Smooth muscle cell (in vitro differentiated cells): ENCODE measurements around the gene OPA3. TPM values are rescaled to one million over a fixed set of nuclear protein-coding genes. Genes with fewer than 3 reads are reported as not detected.

Source experiments
- DNase-seq: peaks from one replicate; lab custom pipeline; 2025; ENCODE audit not compliant: unreplicated experiment; lab: John Stamatoyannopoulos, UW
- H2AFZ ChIP-seq: fragments of 200-600 bp; sonication (generic); 2 replicates; pipeline ENCODE4 v1.6.0; 2016; ENCODE audit warnings: antibody characterized with exemption, low read depth, mild to moderate bottlenecking
- H3F3A ChIP-seq: fragments of 200-600 bp; sonication (generic); 2 replicates; pipeline ENCODE4 v1.6.0; 2017; ENCODE audit warnings: antibody characterized with exemption, low read depth
- H3K27ac ChIP-seq: fragments of 200-600 bp; sonication (generic); 2 replicates; pipeline ENCODE4 v1.5.1; 2016; ENCODE audit warnings: low read depth, mild to moderate bottlenecking
- H3K27me3 ChIP-seq: fragments of 200-600 bp; sonication (generic); 2 replicates; pipeline ENCODE4 v1.6.1; 2016; ENCODE audit warnings: low read depth, mild to moderate bottlenecking
- H3K36me3 ChIP-seq: fragments of 200-600 bp; sonication (generic); 2 replicates; pipeline ENCODE4 v1.5.1; 2016; ENCODE audit warnings: low read depth
- H3K4me1 ChIP-seq: fragments of 200-600 bp; sonication (generic); 2 replicates; pipeline ENCODE4 v1.5.1; 2016; ENCODE audit warnings: low read depth
- H3K4me2 ChIP-seq: fragments of 200-600 bp; sonication (generic); 2 replicates; pipeline ENCODE4 v1.6.0; 2016; ENCODE audit warnings: mild to moderate bottlenecking
- H3K4me3 ChIP-seq: fragments of 200-600 bp; sonication (generic); 2 replicates; pipeline ENCODE4 v1.5.1; 2016; ENCODE audit warnings: mild to moderate bottlenecking
- H3K79me2 ChIP-seq: fragments of 200-600 bp; sonication (generic); 2 replicates; pipeline ENCODE4 v1.6.0; 2016; ENCODE audit warnings: low read depth, mild to moderate bottlenecking
- H3K9ac ChIP-seq: fragments of 200-600 bp; sonication (generic); 2 replicates; pipeline ENCODE4 v1.6.0; 2016; ENCODE audit warnings: low read depth
- H3K9me3 ChIP-seq: fragments of 200-600 bp; sonication (generic); replicated peaks from 2 replicates; pipeline ENCODE4 v1.5.1; 2016; ENCODE audit warnings: low read depth
- H4K20me1 ChIP-seq: fragments of 200-600 bp; sonication (generic); 2 replicates; pipeline ENCODE4 v1.6.0; 2016; ENCODE audit warnings: low read depth
- WGBS: methylation state at CpG from one replicate; pipeline ENCODE4 v1.1.7; 2016; ENCODE audit warnings: low lambda C conversion rate; 5-methylcytosine and 5-hydroxymethylcytosine counted together
- polyA plus RNA-seq: library from polyadenylated mRNA; unstranded; fragments of >200 nt; fragmentation: Nextera tagmentation; extraction: Ambion mirVana; gene quantifications from 2 replicates; pipeline ENCODE4 v1.2.1, GENCODE V29; 2016
- total RNA-seq: library from RNA; depleted of rRNA; stranded (reverse); fragments of >200 nt; gene quantifications from 2 replicates; pipeline ENCODE4 v1.2.3, GENCODE V29; 2014
- TF ChIP-seq, protein P1 (sequence below): fragments of 200-600 bp; sonication (generic); IDR thresholded peaks from 2 replicates; pipeline ENCODE4 v1.5.1; 2017; ENCODE audit warnings: borderline replicate concordance, mild to moderate bottlenecking, antibody characterized with exemption; ENCODE audit not compliant: insufficient read depth, poor library complexity, severe bottlenecking

The OPA3 gene
- total and polyA plus RNA-seq, 2 experiments from 2014 or later: 8.8 to 10.3 TPM

DNA sequence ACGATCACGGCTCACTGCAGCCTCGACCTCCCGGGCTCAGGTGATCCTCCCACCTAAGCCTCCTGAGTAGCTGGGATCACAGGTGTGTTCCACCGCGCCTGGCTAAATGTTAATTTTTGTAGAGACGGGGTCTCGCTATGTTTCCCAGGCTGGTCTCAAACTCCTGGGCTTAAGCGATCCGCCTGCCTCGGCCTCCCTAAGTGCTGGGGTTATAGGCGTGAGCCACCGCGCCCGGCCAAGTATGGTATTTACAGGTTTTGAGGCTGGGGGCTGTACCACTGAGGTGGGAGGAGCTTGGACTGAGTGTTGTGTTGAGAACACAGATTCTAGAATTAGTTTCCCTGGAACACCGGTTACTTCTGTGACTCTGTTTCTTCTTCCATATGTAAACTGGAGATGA lies 86.8 kb downstream of the OPA3 start:
- H3F3A ChIP-seq: no peaks in the 10 kb centered on the region
- H3K4me3 ChIP-seq: no peak overlapping the region
- H2AFZ ChIP-seq: no peak overlapping the region
- H3K9me3 ChIP-seq: no peaks in the 10 kb centered on the region
- 38% methylated on average over 16 of the region's 16 CpGs for WGBS
- H3K27me3 ChIP-seq: peaks cover 27% of the 10 kb centered on the region
- TF ChIP-seq, protein P1, sequence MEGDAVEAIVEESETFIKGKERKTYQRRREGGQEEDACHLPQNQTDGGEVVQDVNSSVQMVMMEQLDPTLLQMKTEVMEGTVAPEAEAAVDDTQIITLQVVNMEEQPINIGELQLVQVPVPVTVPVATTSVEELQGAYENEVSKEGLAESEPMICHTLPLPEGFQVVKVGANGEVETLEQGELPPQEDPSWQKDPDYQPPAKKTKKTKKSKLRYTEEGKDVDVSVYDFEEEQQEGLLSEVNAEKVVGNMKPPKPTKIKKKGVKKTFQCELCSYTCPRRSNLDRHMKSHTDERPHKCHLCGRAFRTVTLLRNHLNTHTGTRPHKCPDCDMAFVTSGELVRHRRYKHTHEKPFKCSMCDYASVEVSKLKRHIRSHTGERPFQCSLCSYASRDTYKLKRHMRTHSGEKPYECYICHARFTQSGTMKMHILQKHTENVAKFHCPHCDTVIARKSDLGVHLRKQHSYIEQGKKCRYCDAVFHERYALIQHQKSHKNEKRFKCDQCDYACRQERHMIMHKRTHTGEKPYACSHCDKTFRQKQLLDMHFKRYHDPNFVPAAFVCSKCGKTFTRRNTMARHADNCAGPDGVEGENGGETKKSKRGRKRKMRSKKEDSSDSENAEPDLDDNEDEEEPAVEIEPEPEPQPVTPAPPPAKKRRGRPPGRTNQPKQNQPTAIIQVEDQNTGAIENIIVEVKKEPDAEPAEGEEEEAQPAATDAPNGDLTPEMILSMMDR: no peak
- H4K20me1 ChIP-seq: peaks cover 8% of the 10 kb centered on the region
- H3K4me2 ChIP-seq: no peak overlapping the region
- H3K9ac ChIP-seq: no peak overlapping the region
- no peaks in the 10 kb centered on the region for H3K36me3 ChIP-seq
- peaks cover 11% of the 10 kb centered on the region for H3K4me1 ChIP-seq
- no peak for DNase-seq
- no peak overlapping the region for H3K27ac ChIP-seq
- no peaks in the 10 kb centered on the region for H3K79me2 ChIP-seq

DNA sequence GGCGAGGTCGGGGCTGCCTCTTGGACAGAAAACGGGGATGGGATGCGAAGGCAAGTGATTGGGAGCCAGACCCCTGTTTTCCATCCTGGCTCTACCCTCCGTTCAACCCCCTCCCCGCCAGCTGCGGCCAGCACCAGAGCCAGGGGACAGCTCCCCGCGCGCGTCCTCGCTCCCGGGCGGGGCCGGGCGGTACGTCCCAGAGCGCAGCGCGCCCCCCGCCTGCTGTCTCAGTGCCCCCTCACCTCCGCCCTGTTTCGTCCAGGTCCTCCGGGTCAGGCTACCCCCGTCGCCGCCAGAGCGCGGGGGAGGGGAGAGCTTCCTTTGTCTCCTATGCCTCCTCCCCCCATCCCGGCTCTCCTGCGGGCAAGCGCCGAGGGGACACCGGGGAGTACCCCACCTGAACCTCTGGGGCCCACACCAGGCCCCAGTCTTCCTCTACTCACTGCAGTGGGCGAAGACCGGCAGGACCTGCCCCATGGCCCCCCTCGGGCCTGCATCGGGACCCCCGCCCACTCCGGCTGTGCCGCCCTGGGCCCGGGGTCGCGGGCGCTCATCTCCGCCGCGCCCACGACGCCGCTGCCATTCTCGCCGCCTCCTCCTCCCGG lies 88.2 kb downstream of the OPA3 start:
- 3% methylated on average over 24 of the region's 54 CpGs for WGBS
- Histone ChIP-seq H3K79me2 (no peaks in the 10 kb centered on the region), H3K36me3 (no peaks in the 10 kb centered on the region), H3K27me3 (peaks cover 27% of the 10 kb centered on the region), H3K27ac (no peak overlapping the region), H3K4me2 (peak overlapping the region; percentile 92), H2AFZ (peak overlapping the region; percentile 42), H3K9ac (no peak overlapping the region), H3K4me3 (peak overlapping the region; percentile 66), H4K20me1 (peaks cover 8% of the 10 kb centered on the region), H3K4me1 (peaks cover 11% of the 10 kb centered on the region), H3F3A (no peaks in the 10 kb centered on the region), H3K9me3 (no peaks in the 10 kb centered on the region)
- TF ChIP-seq, protein P1: no peak
- peak; percentile 53 for DNase-seq

- no peaks in the 10 kb centered on the region for H3K79me2 ChIP-seq
- 90% methylated on average over 5 of the region's 5 CpGs for WGBS
- peaks cover 27% of the 10 kb centered on the region for H3K27me3 ChIP-seq
- DNase-seq: no peak
- no peak overlapping the region for H3K9ac ChIP-seq
- no peaks in the 10 kb centered on the region for H3K9me3 ChIP-seq
- H3K4me3 ChIP-seq: no peak overlapping the region
- no peaks in the 10 kb centered on the region for H3F3A ChIP-seq
- H3K36me3 ChIP-seq: no peaks in the 10 kb centered on the region
- H3K4me1 ChIP-seq: peaks cover 11% of the 10 kb centered on the region
- H3K4me2 ChIP-seq: no peak overlapping the region
- no peak overlapping the region for H3K27ac ChIP-seq
- H2AFZ ChIP-seq: no peak overlapping the region
- TF ChIP-seq, protein P1: no peak
- peaks cover 8% of the 10 kb centered on the region for H4K20me1 ChIP-seq
Observed at GRCh38 chr19:45495178-45495577, 89.4 kb downstream of the OPA3 start.
